Osteocyte (in vitro differentiated cells): ENCODE results near the gene FOXI3. TPM values are rescaled to one million over a fixed set of nuclear protein-coding genes. Genes with fewer than 3 reads are reported as not detected.

Experiments used
- DNase-seq: peaks from one replicate; pipeline ENCODE4 v3.0.0; 2021; ENCODE audit warnings: mixed read lengths; ENCODE audit not compliant: unreplicated experiment; ENCODE audit errors: extremely low spot score
- H3K27ac Mint-ChIP-seq: one replicate; pipeline ENCODE4 v1.8.0; 2021; ENCODE audit warnings: mild to moderate bottlenecking, mixed read lengths; ENCODE audit not compliant: unreplicated experiment
- H3K27me3 Mint-ChIP-seq: one replicate; pipeline ENCODE4 v1.8.0; 2021; ENCODE audit warnings: mixed read lengths; ENCODE audit not compliant: unreplicated experiment
- H3K36me3 Mint-ChIP-seq: one replicate; pipeline ENCODE4 v1.8.0; 2021; ENCODE audit warnings: mixed read lengths; ENCODE audit not compliant: unreplicated experiment
- H3K4me1 Mint-ChIP-seq: one replicate; pipeline ENCODE4 v1.8.0; 2021; ENCODE audit warnings: mixed read lengths; ENCODE audit not compliant: unreplicated experiment
- H3K4me3 Mint-ChIP-seq: one replicate; pipeline ENCODE4 v1.8.0; 2021; ENCODE audit warnings: mild to moderate bottlenecking, moderate library complexity, mixed read lengths; ENCODE audit not compliant: unreplicated experiment
- H3K9me3 Mint-ChIP-seq: one replicate; pipeline ENCODE4 v1.8.0; 2021; ENCODE audit warnings: mixed read lengths; ENCODE audit not compliant: unreplicated experiment
- total RNA-seq: library from RNA; stranded (reverse); gene quantifications from 2 replicates; pipeline ENCODE4 v1.2.1, GENCODE V29; 2021
- TF ChIP-seq, protein P1 (sequence below): fragments of 200-600 bp; sonication (generic); IDR thresholded peaks from 2 replicates; pipeline ENCODE4 v1.5.0; 2021; ENCODE audit warnings: antibody characterized with exemption, mild to moderate bottlenecking, moderate library complexity

FOXI3 gene
- total RNA-seq, 1 donor from 2014 or later: not detected

DNA sequence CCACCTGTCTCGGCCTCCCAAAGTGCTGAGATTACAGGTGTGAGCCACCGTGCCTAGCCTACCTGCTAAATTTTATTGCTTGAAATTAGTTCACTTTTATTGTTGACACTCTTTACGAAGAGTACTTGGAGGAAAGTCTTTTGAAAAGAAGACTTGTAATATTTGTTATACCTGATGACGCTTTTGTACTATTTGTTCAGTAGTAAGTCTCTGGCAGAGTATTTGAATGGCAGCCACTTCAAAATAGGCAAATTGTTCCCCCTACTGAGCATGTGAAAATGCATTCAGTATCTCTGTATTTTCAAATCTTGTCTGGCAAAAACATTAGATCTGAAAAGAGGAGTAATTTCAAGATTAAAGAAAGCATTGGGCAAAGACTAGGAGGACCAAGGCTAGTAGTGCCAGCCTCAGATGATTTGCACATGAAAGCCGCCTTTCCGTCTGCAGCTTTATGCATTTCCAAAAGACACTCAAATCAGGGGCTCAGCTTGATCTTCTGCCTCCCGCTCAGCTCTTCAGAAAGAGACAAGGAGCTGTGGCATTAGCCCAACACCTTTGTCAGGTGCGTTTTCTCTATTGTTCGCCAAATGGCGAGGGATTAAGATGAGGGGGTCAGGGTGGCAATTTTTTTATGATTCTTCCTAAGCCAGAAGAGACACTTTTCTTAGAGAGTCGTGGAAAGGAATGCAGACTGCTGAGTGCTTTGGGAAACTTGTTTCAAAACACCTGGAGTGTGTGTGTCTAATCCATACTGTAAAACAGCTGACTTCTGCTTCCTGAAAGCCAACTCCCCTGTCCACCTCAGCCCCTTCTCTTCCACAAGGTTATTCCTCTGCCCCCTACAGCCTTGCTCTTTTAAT is 18.8 kb upstream of the FOXI3 start:
- peaks cover 3% of the 10 kb centered on the region for H3K27me3 Mint-ChIP-seq
- no peaks in the 10 kb centered on the region for H3K4me1 Mint-ChIP-seq
- H3K36me3 Mint-ChIP-seq: no peaks in the 10 kb centered on the region
- no peaks in the 10 kb centered on the region for H3K9me3 Mint-ChIP-seq
- H3K4me3 Mint-ChIP-seq: no peak overlapping the region
- no peak overlapping the region for H3K27ac Mint-ChIP-seq
- TF ChIP-seq, protein P1, sequence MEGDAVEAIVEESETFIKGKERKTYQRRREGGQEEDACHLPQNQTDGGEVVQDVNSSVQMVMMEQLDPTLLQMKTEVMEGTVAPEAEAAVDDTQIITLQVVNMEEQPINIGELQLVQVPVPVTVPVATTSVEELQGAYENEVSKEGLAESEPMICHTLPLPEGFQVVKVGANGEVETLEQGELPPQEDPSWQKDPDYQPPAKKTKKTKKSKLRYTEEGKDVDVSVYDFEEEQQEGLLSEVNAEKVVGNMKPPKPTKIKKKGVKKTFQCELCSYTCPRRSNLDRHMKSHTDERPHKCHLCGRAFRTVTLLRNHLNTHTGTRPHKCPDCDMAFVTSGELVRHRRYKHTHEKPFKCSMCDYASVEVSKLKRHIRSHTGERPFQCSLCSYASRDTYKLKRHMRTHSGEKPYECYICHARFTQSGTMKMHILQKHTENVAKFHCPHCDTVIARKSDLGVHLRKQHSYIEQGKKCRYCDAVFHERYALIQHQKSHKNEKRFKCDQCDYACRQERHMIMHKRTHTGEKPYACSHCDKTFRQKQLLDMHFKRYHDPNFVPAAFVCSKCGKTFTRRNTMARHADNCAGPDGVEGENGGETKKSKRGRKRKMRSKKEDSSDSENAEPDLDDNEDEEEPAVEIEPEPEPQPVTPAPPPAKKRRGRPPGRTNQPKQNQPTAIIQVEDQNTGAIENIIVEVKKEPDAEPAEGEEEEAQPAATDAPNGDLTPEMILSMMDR: no peak
- DNase-seq: no peak

DNA sequence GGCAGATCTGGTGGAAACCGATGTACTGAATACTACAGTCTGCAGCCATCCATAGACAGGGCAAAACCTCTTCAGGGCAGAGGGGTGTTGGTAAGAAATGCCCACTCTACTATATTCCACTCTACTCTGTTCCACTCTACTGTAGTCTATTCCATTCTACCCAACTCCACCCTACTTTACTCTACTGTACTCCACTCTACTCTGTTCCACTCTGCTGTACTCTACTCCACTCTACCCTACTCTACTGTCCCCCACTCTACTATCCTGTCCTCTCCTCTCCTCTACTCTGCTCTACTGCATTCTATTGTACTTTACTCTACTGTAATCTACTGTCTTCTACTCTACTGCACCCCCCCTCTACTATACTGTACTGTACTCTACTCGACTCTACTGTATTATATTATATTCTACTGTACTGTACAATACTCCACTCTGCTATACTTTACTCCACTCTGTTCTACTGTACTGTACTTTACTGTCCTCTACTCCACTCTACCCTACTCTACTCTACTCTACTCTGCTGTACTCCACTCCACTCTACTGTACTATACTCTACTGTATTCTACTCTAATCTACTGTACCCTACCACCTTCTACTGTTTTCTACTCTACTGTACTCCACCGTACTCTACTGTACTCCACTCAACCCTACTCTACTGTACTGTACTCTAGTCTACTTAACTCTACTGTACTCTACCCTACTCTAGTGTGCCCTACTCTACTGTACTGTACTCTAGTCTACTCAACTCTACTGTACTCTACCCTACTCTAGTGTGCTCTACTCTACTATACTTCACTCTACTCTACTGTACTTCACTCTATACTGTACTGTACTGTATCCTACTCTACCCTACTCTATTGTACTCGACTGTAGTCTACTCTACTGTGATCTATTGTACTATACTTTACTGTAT is 17.0 kb upstream of the FOXI3 start:
- no peaks in the 10 kb centered on the region for H3K36me3 Mint-ChIP-seq
- TF ChIP-seq, protein P1: no peak
- no peak for DNase-seq
- no peak overlapping the region for H3K4me3 Mint-ChIP-seq
- no peaks in the 10 kb centered on the region for H3K9me3 Mint-ChIP-seq
- H3K27me3 Mint-ChIP-seq: peaks cover 6% of the 10 kb centered on the region
- H3K4me1 Mint-ChIP-seq: no peaks in the 10 kb centered on the region
- no peak overlapping the region for H3K27ac Mint-ChIP-seq

DNA sequence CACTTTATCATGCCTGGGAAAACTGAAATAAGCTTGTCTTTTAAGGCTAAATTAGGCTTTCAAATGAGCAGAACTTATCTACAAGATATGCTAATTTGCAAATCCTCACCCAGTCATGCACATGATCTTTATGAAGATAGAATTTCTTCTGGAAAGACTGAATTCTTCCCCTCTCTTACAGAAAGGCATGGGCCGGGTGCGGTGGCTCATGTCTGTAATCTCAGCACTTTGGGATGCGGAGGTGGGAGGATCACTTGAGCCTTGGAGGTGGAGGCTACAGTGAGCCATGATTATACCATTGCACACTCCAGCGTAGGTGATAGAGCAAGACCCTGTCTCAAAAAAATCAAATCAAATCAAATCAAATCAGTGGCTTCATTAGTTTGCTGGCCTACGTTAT is 11.7 kb upstream of the FOXI3 start:
- Mint-ChIP-seq H3K4me3 (no peak overlapping the region), H3K27me3 (peaks cover 18% of the 10 kb centered on the region), H3K9me3 (no peaks in the 10 kb centered on the region), H3K4me1 (no peaks in the 10 kb centered on the region), H3K36me3 (no peaks in the 10 kb centered on the region), H3K27ac (no peak overlapping the region)
- no peak for DNase-seq
- TF ChIP-seq, protein P1: no peak

DNA sequence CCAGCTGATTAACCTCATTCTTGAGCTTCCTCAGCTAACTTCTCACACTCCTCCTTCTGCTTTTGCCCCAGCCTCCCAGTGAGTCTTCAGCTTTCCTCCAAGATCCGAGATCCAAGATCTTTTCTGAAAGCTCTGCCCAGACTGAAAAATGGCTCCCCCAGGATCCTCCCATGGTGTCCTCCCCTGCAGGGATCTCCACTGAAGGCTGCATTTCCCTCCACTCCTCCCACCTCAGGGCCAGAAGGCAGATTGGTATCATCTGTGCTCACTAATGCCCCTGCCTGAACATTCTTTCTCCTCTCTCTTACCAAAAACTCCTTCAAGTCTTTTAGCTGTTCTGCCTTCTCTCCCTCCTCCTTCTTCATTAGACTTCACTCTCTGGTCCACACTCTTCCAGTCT is 6.1 kb upstream of the FOXI3 start:
- H3K27ac Mint-ChIP-seq: no peak overlapping the region
- peaks cover 42% of the 10 kb centered on the region for H3K27me3 Mint-ChIP-seq
- H3K4me3 Mint-ChIP-seq: no peak overlapping the region
- DNase-seq: no peak
- no peaks in the 10 kb centered on the region for H3K36me3 Mint-ChIP-seq
- H3K9me3 Mint-ChIP-seq: no peaks in the 10 kb centered on the region
- H3K4me1 Mint-ChIP-seq: no peaks in the 10 kb centered on the region
- TF ChIP-seq, protein P1: no peak
